ENCODE data around the gene EHBP1L1. TPM values are rescaled to one million over a fixed set of nuclear protein-coding genes. Genes with fewer than 3 reads are reported as not detected.

EHBP1L1 gene
- total RNA-seq, 2 experiments from 2014 or later = 118 to 120 TPM

GRCh38 chr11:65588199-65589054 is 12.6 kb downstream of the EHBP1L1 start:
- no peaks in the 10 kb centered on the region for H3K9me3 Mint-ChIP-seq
- H3K4me1 Mint-ChIP-seq = peaks cover 31% of the 10 kb centered on the region
- H3K4me3 Mint-ChIP-seq = peak overlapping the region; percentile 64
- POLR2A ChIA-PET = interaction anchor here (0.6 to 8.3 kb wide), 16 partner anchors 7 to 637 kb away, joined by 3 to 107 read pairs (median 4); partner anchors contain the start of genes EHBP1L1, FAM89B, KCNK7 and MAP3K11
- peaks cover 12% of the 10 kb centered on the region for H3K36me3 Mint-ChIP-seq
- H3K27me3 Mint-ChIP-seq = no peaks in the 10 kb centered on the region
- ATAC-seq (ENCODE audit: low read depth) = peak; percentile 82
- peak overlapping the region; percentile 93 for H3K27ac Mint-ChIP-seq
- peak; percentile 75 for DNase-seq

GRCh38 chr11:65589444-65590239 is 13.8 kb downstream of the EHBP1L1 start:
- H3K4me3 Mint-ChIP-seq = no peak overlapping the region
- peaks cover 10% of the 10 kb centered on the region for H3K36me3 Mint-ChIP-seq
- H3K27me3 Mint-ChIP-seq = no peaks in the 10 kb centered on the region
- peak overlapping the region; percentile 93 for H3K27ac Mint-ChIP-seq
- peaks cover 29% of the 10 kb centered on the region for H3K4me1 Mint-ChIP-seq
- DNase-seq (no peak), ATAC-seq (ENCODE audit: low read depth) (peak; percentile 14)
- POLR2A ChIA-PET = interaction anchor here (0.6 to 8.3 kb wide), 8 partner anchors 13 to 145 kb away, joined by 3 to 107 read pairs (median 4); partner anchors contain the start of genes EHBP1L1, FAM89B, SCYL1 and ZNRD2
- H3K9me3 Mint-ChIP-seq = no peaks in the 10 kb centered on the region

DNA sequence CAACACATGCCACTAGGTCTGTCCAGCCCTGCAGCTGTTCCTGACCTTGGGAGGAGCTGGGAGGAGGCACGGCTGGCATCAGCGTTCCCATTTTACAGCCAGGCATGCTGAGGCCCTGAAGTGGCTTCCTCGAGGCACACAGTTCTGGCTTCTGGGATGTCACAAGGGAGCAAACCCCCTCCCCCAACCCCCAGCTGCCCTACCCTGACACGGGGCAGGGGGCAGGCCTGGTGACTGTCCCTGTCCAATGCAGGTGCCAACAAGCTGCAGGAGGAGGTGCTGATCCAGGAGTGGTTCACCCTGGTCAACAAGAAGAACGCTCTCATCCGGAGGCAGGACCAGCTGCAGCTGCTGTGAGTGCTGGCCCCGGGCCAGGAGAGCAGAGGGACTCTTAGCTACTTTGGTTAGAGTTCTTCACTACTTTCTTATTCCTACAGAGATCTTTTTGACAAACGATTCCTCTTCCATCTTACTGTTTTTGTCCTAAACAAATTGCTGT is 14.4 kb downstream of the EHBP1L1 start:
- POLR2A ChIA-PET = interaction anchor here (0.6 to 8.3 kb wide), 8 partner anchors 11 to 65 kb away, joined by 3 to 107 read pairs (median 4); partner anchors contain the start of genes EHBP1L1, FAM89B, SCYL1 and ZNRD2
- Mint-ChIP-seq H3K4me3 (no peak overlapping the region), H3K36me3 (peaks cover 10% of the 10 kb centered on the region), H3K27ac (peak overlapping the region; percentile 21), H3K9me3 (no peaks in the 10 kb centered on the region), H3K4me1 (peaks cover 29% of the 10 kb centered on the region), H3K27me3 (no peaks in the 10 kb centered on the region)
- DNase-seq (no peak), ATAC-seq (ENCODE audit: low read depth) (no peak)

DNA sequence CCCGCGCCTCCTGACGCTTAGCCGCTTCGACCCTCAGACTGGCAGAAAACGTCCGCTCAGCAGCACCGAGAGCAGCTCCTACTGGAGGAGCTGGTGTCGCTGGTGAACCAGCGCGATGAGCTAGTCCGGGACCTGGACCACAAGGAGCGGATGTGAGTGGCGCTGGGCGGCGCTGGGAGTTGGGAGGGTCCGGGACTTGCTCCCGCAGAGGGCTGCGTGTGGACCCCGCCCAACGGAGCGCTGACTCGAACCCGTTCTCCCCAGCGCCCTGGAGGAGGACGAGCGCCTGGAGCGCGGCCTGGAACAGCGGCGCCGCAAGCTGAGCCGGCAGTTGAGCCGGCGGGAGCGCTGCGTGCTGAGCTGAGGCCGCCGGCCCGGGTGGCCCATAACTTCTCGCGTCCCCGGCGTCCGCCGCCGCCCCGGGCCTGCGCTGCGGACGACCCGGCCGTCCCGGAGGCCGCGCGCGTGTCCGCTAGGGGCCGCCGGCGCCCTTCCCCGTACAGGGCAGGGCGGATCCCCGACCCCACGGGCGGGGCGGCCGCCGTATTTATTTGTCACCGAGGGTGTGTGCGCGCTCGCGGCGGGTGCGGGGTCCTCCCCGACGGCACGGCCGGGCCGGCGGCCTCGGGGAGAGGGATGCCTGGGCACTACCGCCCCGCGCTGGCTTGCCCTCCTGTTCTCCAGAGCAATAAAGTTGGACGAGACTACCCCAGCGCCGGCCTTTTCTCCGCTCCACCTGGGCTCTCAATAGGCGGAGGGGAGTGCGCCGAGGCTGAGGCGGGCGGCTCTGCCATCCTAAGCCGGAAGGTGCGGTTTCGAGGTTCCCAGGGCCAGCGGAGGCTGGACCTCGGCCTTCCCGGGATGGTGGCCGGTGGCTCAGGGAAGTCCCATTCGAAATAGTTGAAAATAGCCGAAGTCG is 16.3 kb downstream of the EHBP1L1 start:
- Mint-ChIP-seq H3K4me1 (peaks cover 21% of the 10 kb centered on the region), H3K27ac (no peak overlapping the region), H3K36me3 (peaks cover 8% of the 10 kb centered on the region), H3K9me3 (no peaks in the 10 kb centered on the region), H3K4me3 (no peak overlapping the region), H3K27me3 (no peaks in the 10 kb centered on the region)
- POLR2A ChIA-PET = interaction anchor here (1.9 to 8.3 kb wide), 3 partner anchors 15 to 51 kb away, joined by 4 to 107 read pairs (median 24); partner anchors contain the start of gene EHBP1L1
- DNase-seq (no peak), ATAC-seq (ENCODE audit: low read depth) (no peak)

DNA sequence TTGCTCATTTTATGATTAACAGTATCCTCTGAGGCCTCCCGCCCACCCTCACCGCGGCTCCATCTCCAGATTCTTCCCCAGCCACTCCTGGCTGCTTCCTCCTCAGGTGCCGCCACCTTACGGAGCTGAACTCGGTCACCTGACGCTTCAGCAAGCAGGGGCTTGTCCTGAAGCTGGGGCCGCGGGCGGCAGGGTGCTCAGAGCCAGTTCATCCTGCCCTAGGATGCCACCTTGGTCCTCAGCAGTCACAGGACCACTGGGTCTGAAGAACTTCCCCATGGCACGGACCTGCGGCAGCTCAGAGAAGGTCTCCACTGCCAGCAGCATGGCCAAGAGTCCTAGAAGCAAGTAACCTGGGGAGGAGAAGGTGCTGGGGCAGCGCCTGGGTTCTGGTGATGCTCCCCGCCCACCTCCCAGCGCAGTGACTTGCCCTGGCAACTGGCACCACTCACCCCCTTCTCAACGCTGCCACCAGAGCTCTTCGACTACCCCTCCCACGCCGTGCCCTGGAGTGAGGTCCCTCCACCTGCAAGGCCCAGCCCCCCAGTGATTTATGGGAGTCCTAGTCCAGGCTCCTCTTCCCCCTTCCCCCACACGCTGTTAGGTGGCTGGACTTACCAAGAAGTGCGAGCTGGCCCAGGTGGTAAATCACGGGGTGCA is 17.1 kb downstream of the EHBP1L1 start:
- Mint-ChIP-seq H3K4me1 (peaks cover 13% of the 10 kb centered on the region), H3K9me3 (no peaks in the 10 kb centered on the region), H3K27me3 (no peaks in the 10 kb centered on the region), H3K27ac (no peak overlapping the region), H3K36me3 (peaks cover 6% of the 10 kb centered on the region), H3K4me3 (no peak overlapping the region)
- DNase-seq (no peak), ATAC-seq (ENCODE audit: low read depth) (no peak)
- POLR2A ChIA-PET = interaction anchor here (0.7 to 5.0 kb wide), 8 partner anchors 10 to 52 kb away, joined by 3 to 24 read pairs (median 4); partner anchors contain the start of genes EHBP1L1 and MAP3K11

GRCh38 chr11:65593518-65594414 is 17.9 kb downstream of the EHBP1L1 start:
- ATAC-seq (ENCODE audit: low read depth) = peak; percentile 48
- H3K4me1 Mint-ChIP-seq = peaks cover 6% of the 10 kb centered on the region

DNA sequence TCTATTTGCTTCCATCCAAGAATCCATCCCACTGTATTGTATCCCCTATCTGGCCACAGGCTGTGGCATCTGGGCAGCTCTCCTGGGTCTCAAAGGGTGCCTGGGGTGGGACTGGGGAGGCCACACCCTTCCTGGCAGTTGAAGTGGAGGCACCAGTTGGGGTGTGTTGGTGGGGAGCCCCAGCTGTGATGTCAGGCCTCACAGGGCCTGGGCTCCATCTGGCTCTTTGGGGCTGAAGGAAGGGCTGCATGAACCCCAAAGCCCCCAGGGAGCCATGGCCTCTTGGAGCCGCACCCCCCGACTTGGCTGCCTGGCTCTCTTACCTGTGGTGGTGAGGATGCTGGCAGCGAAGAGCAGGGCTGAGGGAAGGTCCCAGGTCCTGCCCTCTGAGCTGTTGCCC is 19.3 kb downstream of the EHBP1L1 start:
- POLR2A ChIA-PET = interaction anchor here (0.5 to 5.0 kb wide), 6 partner anchors 10 to 63 kb away, joined by 3 to 24 read pairs (median 3); partner anchors contain the start of gene FAM89B

More at GRCh38 chr11:65593518-65594414, 17.9 kb downstream of the EHBP1L1 start:
- Mint-ChIP-seq H3K27ac (peak overlapping the region; percentile 48), H3K9me3 (no peaks in the 10 kb centered on the region), H3K4me3 (no peak overlapping the region), H3K36me3 (peaks cover 5% of the 10 kb centered on the region), H3K27me3 (no peaks in the 10 kb centered on the region)
- POLR2A ChIA-PET = interaction anchor here (0.6 to 5.0 kb wide), 10 partner anchors 11 to 125 kb away, joined by 3 to 24 read pairs (median 4); partner anchors contain the start of genes EHBP1L1 and MAP3K11
- DNase-seq = peak; percentile 60

DNA sequence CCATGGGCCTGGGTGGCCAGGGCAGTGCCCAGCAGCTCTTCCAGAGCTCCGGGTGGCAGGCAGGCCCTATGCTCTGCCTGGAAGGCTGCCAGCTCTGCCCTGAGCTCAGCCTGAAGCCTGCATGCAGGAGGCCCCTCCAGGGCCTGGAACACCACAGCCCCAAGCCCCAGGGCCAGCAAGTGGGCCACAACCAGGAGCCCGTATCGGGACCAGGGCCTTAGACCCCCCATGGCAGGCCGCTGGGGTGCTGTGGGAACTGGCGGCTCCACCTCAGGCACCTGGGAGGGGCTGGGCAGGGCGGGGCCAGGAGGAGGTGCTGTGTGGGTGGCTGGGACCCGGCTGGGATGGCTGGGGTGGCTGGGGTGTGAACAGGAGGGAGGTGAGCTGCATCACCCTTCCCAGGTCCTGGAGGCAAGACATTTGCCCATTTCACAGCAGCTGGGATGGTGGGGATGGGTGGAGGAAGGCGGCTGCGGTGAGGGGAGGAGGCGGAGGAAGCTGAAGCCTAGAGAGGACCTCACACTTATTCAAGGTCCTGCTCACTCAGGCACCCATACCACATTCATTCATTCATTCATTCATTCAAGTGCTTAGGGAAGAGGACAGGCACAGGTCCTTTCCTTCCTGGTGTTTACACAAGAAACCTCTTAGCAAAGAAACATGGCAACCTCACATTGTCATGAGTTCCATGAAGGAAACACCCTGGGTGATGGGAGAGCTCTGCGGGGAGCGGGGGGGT is 19.9 kb downstream of the EHBP1L1 start, which contains the start of gene KCNK7:
KCNK7 (minus strand) TSS at position 258 of the 739 bp plus-strand sequence; CDS start at position 230, 28 bp downstream.
- DNase-seq (no peak), ATAC-seq (ENCODE audit: low read depth) (no peak)
- peaks cover under 1% of the 10 kb centered on the region for H3K36me3 Mint-ChIP-seq
- no peak within 1 kb of the TSS for H3K4me3 Mint-ChIP-seq
- H3K4me1 Mint-ChIP-seq = no peaks in the 10 kb centered on the region
- H3K9me3 Mint-ChIP-seq = no peaks in the 10 kb centered on the region
- H3K27me3 Mint-ChIP-seq = no peaks in the 10 kb centered on the region
- peak within 1 kb of the TSS; percentile 63 for H3K27ac Mint-ChIP-seq
- POLR2A ChIA-PET = interaction anchor here (0.5 to 5.0 kb wide), 6 partner anchors 8 to 64 kb away, joined by 3 to 24 read pairs (median 3); partner anchors contain the start of gene FAM89B

More for the DNA sequence above, 19.3 kb downstream of the EHBP1L1 start:
- ATAC-seq (ENCODE audit: low read depth) (no peak), DNase-seq (no peak)
- Mint-ChIP-seq H3K4me3 (no peak overlapping the region), H3K27me3 (no peaks in the 10 kb centered on the region), H3K27ac (peak overlapping the region; percentile 63), H3K36me3 (peaks cover 4% of the 10 kb centered on the region), H3K4me1 (no peaks in the 10 kb centered on the region), H3K9me3 (no peaks in the 10 kb centered on the region)

- POLR2A ChIA-PET = interaction anchor here (1.1 kb wide), 1 partner anchor 9 kb away, joined by 3 read pairs; no protein-coding TSS in a partner anchor
- ATAC-seq (ENCODE audit: low read depth) = no peak
- H3K36me3 Mint-ChIP-seq = no peaks in the 10 kb centered on the region
- no peak overlapping the region for H3K4me3 Mint-ChIP-seq
- no peak for DNase-seq
- no peaks in the 10 kb centered on the region for H3K9me3 Mint-ChIP-seq
- no peak overlapping the region for H3K27ac Mint-ChIP-seq
- no peaks in the 10 kb centered on the region for H3K27me3 Mint-ChIP-seq
- H3K4me1 Mint-ChIP-seq = no peaks in the 10 kb centered on the region
Measured at GRCh38 chr11:65596520-65596919, 20.7 kb downstream of the EHBP1L1 start.

- ATAC-seq (ENCODE audit: low read depth) = no peak
- no peaks in the 10 kb centered on the region for H3K9me3 Mint-ChIP-seq
Measured at GRCh38 chr11:65598258-65598699, 22.4 kb downstream of the EHBP1L1 start.

More at GRCh38 chr11:65598258-65598699, 22.4 kb downstream of the EHBP1L1 start:
- H3K4me1 Mint-ChIP-seq = no peaks in the 10 kb centered on the region
- no peak overlapping the region for H3K4me3 Mint-ChIP-seq
- H3K36me3 Mint-ChIP-seq = peaks cover under 1% of the 10 kb centered on the region
- DNase-seq = no peak
- POLR2A ChIA-PET = interaction anchor here (0.6 to 1.7 kb wide), 2 partner anchors 13 to 21 kb away, joined by 3 to 4 read pairs; no protein-coding TSS in a partner anchor
- no peaks in the 10 kb centered on the region for H3K27me3 Mint-ChIP-seq
- no peak overlapping the region for H3K27ac Mint-ChIP-seq

All from activated naive CD8-positive, alpha-beta T cell treated with anti-CD3 and anti-CD28 coated beads, Interleukin-2, amount 10 ng/mL, durations not matched to agents 7 days and 5 days (primary cell).